Astrocyte (in vitro differentiated cells and primary cell): Measurements from ENCODE around the gene GNAO1. TPM values are rescaled to one million over a fixed set of nuclear protein-coding genes. Genes with fewer than 3 reads are reported as not detected.

ENCODE experiments used
- DNase-seq: peaks from one replicate; pipeline ENCODE4 v3.0.0-alpha.2; 2010; ENCODE audit warnings: low read depth
- FAIRE-seq: peaks from 2 replicates; lab custom pipeline; 2011; peaks lifted over from hg19 to GRCh38; lab: Jason Lieb, UNC
- H2AFZ ChIP-seq: 2 replicates; pipeline ENCODE4 v1.6.0; 2012; ENCODE audit warnings: low read depth, low read length, inconsistent platforms
- H3K27ac ChIP-seq: 2 replicates; pipeline ENCODE4 v1.5.1; 2011; ENCODE audit warnings: low read depth, low read length, inconsistent platforms
- H3K27me3 ChIP-seq: 2 replicates; pipeline ENCODE4 v1.6.0; 2011; ENCODE audit warnings: low read length, inconsistent platforms; ENCODE audit not compliant: insufficient read depth
- H3K36me3 ChIP-seq: 2 replicates; pipeline ENCODE4 v1.5.1; 2011; ENCODE audit warnings: low read length, inconsistent platforms; ENCODE audit not compliant: insufficient read depth
- H3K4me1 ChIP-seq: 2 replicates; pipeline ENCODE4 v1.5.1; 2011; ENCODE audit warnings: low read length, inconsistent platforms; ENCODE audit not compliant: insufficient read depth
- H3K4me2 ChIP-seq: 2 replicates; pipeline ENCODE4 v1.6.0; 2012; ENCODE audit warnings: low read length, inconsistent platforms
- H3K4me3 ChIP-seq: 2 replicates; pipeline ENCODE4 v1.5.1; 2011; ENCODE audit warnings: low read depth, mild to moderate bottlenecking, low read length, inconsistent platforms; ENCODE audit not compliant: insufficient read depth
- H3K79me2 ChIP-seq: 2 replicates; pipeline ENCODE4 v1.6.0; 2012; ENCODE audit warnings: mild to moderate bottlenecking, low read length, inconsistent platforms; ENCODE audit not compliant: insufficient read depth
- H3K9ac ChIP-seq: 2 replicates; pipeline ENCODE4 v1.6.0; 2012; ENCODE audit warnings: mild to moderate bottlenecking, low read length, inconsistent platforms
- H3K9me3 ChIP-seq: 2 replicates; pipeline ENCODE4 v1.5.1; 2012; ENCODE audit warnings: low read depth, mild to moderate bottlenecking, low read length, inconsistent platforms; ENCODE audit not compliant: insufficient read depth
- H4K20me1 ChIP-seq: 2 replicates; pipeline ENCODE4 v1.6.0; 2012; ENCODE audit warnings: low read length, inconsistent platforms; ENCODE audit not compliant: insufficient read depth
- H3K27ac Mint-ChIP-seq: one replicate; pipeline ENCODE4 v1.8.0; 2021; ENCODE audit warnings: mild to moderate bottlenecking, mixed read lengths; ENCODE audit not compliant: unreplicated experiment
- H3K27me3 Mint-ChIP-seq: one replicate; pipeline ENCODE4 v1.8.0; 2021; ENCODE audit warnings: low read depth, mixed read lengths; ENCODE audit not compliant: unreplicated experiment
- H3K36me3 Mint-ChIP-seq: one replicate; pipeline ENCODE4 v1.8.0; 2021; ENCODE audit warnings: low read depth, mixed read lengths; ENCODE audit not compliant: unreplicated experiment
- H3K4me1 Mint-ChIP-seq: one replicate; pipeline ENCODE4 v1.8.0; 2021; ENCODE audit warnings: low read depth, mixed read lengths; ENCODE audit not compliant: unreplicated experiment
- H3K4me3 Mint-ChIP-seq: one replicate; pipeline ENCODE4 v1.8.0; 2021; ENCODE audit warnings: mild to moderate bottlenecking, moderate library complexity, mixed read lengths; ENCODE audit not compliant: unreplicated experiment
- H3K9me3 Mint-ChIP-seq: one replicate; pipeline ENCODE4 v1.8.0; 2021; ENCODE audit warnings: mild to moderate bottlenecking, mixed read lengths; ENCODE audit not compliant: unreplicated experiment
- EZH2 ChIP-seq: IDR thresholded peaks from 2 replicates; pipeline ENCODE4 v1.6.1; 2012; ENCODE audit warnings: mild to moderate bottlenecking, low read length, inconsistent platforms; ENCODE audit not compliant: insufficient read depth
- total RNA-seq: library from RNA; stranded (reverse); gene quantifications from 2 replicates; pipeline ENCODE4 v1.2.1, GENCODE V29; 2021
- TF ChIP-seq, protein P1 (sequence below): IDR thresholded peaks from 2 replicates; pipeline ENCODE4 v1.5.1; 2011; ENCODE audit warnings: low read depth, mild to moderate bottlenecking, inconsistent platforms, low read length, moderate library complexity; ENCODE audit not compliant: insufficient read depth

The GNAO1 gene
- total RNA-seq, 1 donor from 2014 or later: 1.7 TPM

DNA sequence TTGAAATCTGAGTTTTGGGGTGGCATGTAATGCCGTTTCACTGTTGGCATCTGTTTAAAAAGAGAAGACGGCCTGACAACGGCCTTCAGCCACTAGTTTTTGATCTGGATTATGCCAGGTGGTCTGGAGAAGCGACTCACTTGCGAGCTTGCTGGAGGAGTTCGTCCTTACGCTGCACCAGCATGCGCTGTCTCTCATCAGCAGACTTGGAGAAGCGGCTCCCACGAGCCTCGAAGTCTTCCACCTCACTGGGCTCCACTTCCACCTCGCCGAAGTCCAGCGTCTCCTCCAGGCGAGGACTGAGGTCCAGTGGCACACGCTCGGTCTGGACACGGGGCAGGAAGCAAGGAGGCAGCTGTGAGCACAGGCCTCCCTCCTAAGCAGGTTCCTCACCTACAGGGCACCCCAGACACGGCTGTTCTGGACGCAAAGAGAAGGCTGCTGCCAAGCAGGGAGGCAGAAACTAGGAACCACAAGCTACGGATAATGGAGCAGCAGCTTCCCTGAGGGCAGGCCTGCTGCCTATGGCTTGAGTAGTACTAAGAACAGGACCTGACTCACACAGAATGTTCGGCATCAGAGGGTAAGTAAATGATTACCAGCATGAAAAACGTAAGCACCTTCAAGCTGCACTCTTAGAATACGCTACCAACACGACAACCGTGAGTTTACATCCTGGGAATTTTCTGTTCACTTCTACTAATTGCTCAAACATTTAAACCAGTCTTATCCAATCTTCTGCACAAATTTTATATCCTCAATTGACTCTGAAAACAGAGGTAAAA, 172.7 kb downstream of the GNAO1 start:
- H3K9ac ChIP-seq: no peak overlapping the region
- peaks cover 4% of the 10 kb centered on the region for H3K4me1 ChIP-seq
- Mint-ChIP-seq H3K36me3 (peaks cover 20% of the 10 kb centered on the region), H3K4me1 (no peaks in the 10 kb centered on the region), H3K4me3 (no peak overlapping the region), H3K27me3 (no peaks in the 10 kb centered on the region), H3K27ac (no peak overlapping the region), H3K9me3 (no peaks in the 10 kb centered on the region)
- H3K9me3 ChIP-seq: no peaks in the 10 kb centered on the region
- H4K20me1 ChIP-seq: peaks cover 8% of the 10 kb centered on the region
- H3K4me3 ChIP-seq: no peak overlapping the region
- no peak overlapping the region for H3K27ac ChIP-seq
- H3K27me3 ChIP-seq: no peaks in the 10 kb centered on the region
- no peak overlapping the region for H2AFZ ChIP-seq
- peaks cover 28% of the 10 kb centered on the region for H3K36me3 ChIP-seq
- FAIRE-seq: no peak
- no peak for DNase-seq
- H3K4me2 ChIP-seq: no peak overlapping the region
- TF ChIP-seq EZH2: no peak
- TF ChIP-seq, protein P1, sequence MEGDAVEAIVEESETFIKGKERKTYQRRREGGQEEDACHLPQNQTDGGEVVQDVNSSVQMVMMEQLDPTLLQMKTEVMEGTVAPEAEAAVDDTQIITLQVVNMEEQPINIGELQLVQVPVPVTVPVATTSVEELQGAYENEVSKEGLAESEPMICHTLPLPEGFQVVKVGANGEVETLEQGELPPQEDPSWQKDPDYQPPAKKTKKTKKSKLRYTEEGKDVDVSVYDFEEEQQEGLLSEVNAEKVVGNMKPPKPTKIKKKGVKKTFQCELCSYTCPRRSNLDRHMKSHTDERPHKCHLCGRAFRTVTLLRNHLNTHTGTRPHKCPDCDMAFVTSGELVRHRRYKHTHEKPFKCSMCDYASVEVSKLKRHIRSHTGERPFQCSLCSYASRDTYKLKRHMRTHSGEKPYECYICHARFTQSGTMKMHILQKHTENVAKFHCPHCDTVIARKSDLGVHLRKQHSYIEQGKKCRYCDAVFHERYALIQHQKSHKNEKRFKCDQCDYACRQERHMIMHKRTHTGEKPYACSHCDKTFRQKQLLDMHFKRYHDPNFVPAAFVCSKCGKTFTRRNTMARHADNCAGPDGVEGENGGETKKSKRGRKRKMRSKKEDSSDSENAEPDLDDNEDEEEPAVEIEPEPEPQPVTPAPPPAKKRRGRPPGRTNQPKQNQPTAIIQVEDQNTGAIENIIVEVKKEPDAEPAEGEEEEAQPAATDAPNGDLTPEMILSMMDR: no peak
- no peaks in the 10 kb centered on the region for H3K79me2 ChIP-seq

DNA sequence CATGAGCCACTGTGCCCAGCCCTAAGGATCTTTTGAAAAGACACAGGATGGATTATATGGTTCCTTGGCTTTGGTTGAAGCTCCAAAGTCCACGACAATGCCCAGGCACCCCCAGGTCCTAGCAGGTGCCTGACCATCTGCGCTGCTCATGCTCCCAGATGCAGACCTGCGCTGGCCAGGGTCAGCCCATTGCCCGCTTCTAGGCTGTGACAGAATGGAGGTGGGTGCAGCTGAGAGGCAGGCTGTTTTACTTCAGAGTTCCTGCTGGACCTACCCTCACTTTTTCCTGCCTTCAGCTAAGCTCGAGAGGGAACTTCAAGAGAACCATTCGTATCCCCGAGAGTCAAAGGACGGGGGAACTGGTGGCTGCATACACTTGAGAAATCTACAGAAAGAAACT, 173.6 kb downstream of the GNAO1 start:
- Mint-ChIP-seq H3K9me3 (no peaks in the 10 kb centered on the region), H3K27ac (no peak overlapping the region), H3K36me3 (peaks cover 23% of the 10 kb centered on the region), H3K4me3 (no peak overlapping the region), H3K27me3 (no peaks in the 10 kb centered on the region), H3K4me1 (no peaks in the 10 kb centered on the region)
- Histone ChIP-seq H3K79me2 (no peaks in the 10 kb centered on the region), H3K4me3 (no peak overlapping the region), H3K27ac (no peak overlapping the region), H4K20me1 (peaks cover 8% of the 10 kb centered on the region), H3K4me2 (no peak overlapping the region), H3K4me1 (peaks cover 2% of the 10 kb centered on the region), H3K36me3 (peaks cover 30% of the 10 kb centered on the region), H3K9ac (no peak overlapping the region), H3K9me3 (no peaks in the 10 kb centered on the region), H2AFZ (no peak overlapping the region), H3K27me3 (no peaks in the 10 kb centered on the region)
- DNase-seq (no peak), FAIRE-seq (no peak)
- TF ChIP-seq EZH2: no peak
- TF ChIP-seq, protein P1: no peak

DNA sequence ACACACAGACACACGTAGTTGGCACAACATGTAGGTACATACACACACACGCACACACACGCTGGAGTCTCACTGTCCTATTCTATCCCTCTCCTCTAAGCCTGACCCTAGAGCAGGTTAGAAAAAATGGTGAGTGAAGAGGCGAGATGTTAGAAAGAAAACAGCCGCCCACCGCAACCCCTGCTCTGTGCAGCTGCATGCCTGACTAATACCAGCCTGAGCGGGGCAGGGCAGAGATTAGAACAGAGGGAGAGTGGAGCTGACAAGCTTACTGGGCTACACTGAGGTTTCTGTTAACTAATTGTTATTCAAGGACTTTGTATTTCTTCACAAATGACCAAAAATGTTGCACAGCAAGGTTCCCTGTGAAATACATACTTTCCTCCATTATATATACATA, 174.3 kb downstream of the GNAO1 start:
- H3K36me3 Mint-ChIP-seq: peaks cover 18% of the 10 kb centered on the region
- H4K20me1 ChIP-seq: peaks cover 8% of the 10 kb centered on the region
- no peak overlapping the region for H3K27ac ChIP-seq
- no peak for DNase-seq
- no peak for FAIRE-seq
- H3K4me3 Mint-ChIP-seq: no peak overlapping the region
- H3K4me2 ChIP-seq: no peak overlapping the region
- no peaks in the 10 kb centered on the region for H3K9me3 ChIP-seq
- H2AFZ ChIP-seq: no peak overlapping the region
- H3K27me3 Mint-ChIP-seq: no peaks in the 10 kb centered on the region
- no peaks in the 10 kb centered on the region for H3K4me1 ChIP-seq
- H3K9ac ChIP-seq: no peak overlapping the region
- no peaks in the 10 kb centered on the region for H3K79me2 ChIP-seq
- H3K27ac Mint-ChIP-seq: no peak overlapping the region
- no peaks in the 10 kb centered on the region for H3K27me3 ChIP-seq
- TF ChIP-seq, protein P1: no peak
- no peak for TF ChIP-seq EZH2
- no peaks in the 10 kb centered on the region for H3K9me3 Mint-ChIP-seq
- H3K36me3 ChIP-seq: peaks cover 30% of the 10 kb centered on the region
- H3K4me1 Mint-ChIP-seq: peaks cover 2% of the 10 kb centered on the region
- H3K4me3 ChIP-seq: no peak overlapping the region
